GM21619 (cell line): ENCODE results near the gene FCHSD2.
"Not testable (repeated sequence)": the region's sequence is repeated elsewhere in the genome, so short reads cannot be mapped to it uniquely, and the experiment has no call there.

Experiments used
- ATAC-seq: cut with Tn5 transposase; IDR thresholded peaks from one replicate; pipeline ENCODE4 v1.9.1; 2021; ENCODE audit not compliant: unreplicated experiment

The FCHSD2 gene

GRCh38 chr11:72940417-72940816, 201.7 kb downstream of the FCHSD2 start:
- ATAC-seq: no peak

- ATAC-seq: no peak
These were observed 203.1 kb downstream of the FCHSD2 start for GRCh38 chr11:72939031-72939430.

GRCh38 chr11:72937439-72937838, 204.7 kb downstream of the FCHSD2 start:
- no peak for ATAC-seq

GRCh38 chr11:72935700-72936099, 206.4 kb downstream of the FCHSD2 start:
- ATAC-seq: no peak

GRCh38 chr11:72932132-72932570, 210.0 kb downstream of the FCHSD2 start:
- ATAC-seq: no peak

GRCh38 chr11:72930008-72930407, 212.1 kb downstream of the FCHSD2 start:
- ATAC-seq: no peak

DNA sequence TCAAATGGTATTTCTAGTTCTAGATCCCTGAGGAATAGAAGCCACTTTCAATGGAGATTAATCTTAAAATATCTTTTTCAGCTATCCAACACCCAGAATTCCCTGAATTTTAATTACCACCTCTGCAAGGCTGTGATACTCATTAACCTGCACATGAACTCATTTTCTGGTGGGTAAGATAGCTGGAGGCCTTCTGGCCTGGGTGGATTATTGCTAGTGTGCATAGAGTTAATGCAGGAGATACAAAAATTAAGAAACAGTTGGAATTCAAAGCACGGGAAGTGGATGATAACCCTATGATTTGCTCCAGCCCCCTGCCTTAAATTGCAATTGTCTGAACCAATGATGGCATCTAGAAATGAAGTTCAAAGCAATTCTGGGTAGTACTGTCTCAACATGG, 212.9 kb downstream of the FCHSD2 start:
- ATAC-seq: no peak

DNA sequence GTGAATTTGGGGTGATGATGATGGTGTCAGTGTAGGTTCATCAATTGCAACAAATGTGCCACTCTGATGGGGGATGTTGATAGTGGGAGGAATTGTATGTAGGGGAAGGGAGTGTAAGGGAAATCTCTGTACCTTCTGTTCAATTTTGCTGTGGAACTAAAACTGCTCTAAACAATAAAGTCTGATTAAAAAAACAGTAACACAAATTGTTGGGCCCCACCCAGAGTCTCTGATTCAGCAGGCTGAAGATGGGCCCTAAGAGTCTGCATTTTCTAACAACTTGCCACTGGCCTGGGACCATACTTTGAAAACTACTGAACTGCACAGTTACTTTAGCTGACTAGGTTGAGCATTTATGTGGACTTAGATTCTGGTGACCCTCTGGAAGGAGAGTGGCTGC, 214.7 kb downstream of the FCHSD2 start:
- no peak for ATAC-seq

GRCh38 chr11:72926076-72926475, 216.0 kb downstream of the FCHSD2 start:
- no peak for ATAC-seq

- no peak for ATAC-seq
These were observed 216.5 kb downstream of the FCHSD2 start for GRCh38 chr11:72925656-72926055.

GRCh38 chr11:72924568-72925190, 217.4 kb downstream of the FCHSD2 start:
- no peak for ATAC-seq

DNA sequence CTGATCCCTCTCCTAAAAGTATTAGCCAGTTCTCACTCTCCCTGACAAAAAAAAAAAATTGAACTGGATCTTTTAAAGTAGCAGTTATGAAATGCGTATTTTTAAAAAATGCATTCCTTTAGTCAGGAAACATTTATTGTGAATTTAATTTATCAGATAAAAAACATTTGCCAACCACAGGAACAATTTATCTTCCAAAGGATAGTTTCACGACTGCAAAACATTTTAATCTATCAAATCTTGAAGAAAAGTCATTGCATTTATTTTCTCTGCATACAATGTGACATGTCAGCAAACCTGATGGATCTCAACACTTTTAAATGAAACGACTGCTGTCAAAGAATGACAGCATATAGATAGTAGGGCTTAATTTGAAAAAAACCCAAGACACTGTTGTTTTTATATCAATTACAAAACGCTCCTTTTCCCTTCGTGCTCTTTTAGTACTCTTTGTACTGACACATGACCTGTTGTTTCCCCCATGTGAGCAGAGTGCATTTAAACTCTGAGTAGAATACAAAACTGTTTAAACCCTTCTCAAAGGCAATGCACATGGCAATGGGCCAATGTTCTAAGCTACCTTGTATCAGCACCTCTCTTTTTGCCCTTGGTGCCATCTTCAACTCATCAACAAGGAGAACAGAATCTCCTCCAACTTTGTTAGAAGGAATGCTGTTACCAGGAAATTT, 220.9 kb downstream of the FCHSD2 start:
- no peak for ATAC-seq

DNA sequence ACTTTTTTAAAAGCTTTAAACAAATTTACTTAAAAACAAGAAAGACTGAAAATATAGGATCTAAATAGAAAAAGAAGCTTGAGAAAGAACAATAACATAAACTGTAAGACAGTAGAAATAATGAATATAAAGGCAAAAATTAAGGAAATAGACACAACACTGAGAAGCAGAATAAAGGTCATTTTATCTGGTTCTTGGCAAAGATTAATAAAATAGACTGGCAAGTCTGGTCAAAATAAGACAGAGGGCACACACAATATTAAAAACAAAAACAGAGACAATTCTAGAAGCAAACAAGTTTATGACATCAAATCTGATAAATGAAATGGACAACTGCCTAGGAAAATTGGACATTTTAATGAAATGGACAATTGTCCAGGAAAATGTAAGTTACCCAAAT, 222.1 kb downstream of the FCHSD2 start:
- ATAC-seq: no peak

DNA sequence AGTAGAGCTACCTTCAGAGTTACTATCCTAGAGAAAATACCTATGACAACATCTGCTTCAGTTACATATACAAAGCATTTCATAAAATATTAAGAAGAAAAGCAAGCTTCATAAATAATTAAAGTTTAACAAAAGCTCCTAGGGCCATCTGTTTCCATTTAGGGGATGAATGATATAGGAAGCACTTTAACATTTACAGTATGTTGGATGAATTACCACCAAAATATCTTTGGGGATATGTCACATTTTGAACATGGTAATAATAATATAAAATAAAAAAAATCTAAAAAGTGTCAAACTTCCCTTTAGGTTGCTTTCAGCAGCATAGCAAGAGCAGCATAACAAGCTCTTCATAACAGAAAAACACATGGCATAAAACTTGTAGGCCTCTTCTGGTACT, 223.3 kb downstream of the FCHSD2 start:
- ATAC-seq: no peak

GRCh38 chr11:72912253-72912652, 229.9 kb downstream of the FCHSD2 start:
- no peak for ATAC-seq

DNA sequence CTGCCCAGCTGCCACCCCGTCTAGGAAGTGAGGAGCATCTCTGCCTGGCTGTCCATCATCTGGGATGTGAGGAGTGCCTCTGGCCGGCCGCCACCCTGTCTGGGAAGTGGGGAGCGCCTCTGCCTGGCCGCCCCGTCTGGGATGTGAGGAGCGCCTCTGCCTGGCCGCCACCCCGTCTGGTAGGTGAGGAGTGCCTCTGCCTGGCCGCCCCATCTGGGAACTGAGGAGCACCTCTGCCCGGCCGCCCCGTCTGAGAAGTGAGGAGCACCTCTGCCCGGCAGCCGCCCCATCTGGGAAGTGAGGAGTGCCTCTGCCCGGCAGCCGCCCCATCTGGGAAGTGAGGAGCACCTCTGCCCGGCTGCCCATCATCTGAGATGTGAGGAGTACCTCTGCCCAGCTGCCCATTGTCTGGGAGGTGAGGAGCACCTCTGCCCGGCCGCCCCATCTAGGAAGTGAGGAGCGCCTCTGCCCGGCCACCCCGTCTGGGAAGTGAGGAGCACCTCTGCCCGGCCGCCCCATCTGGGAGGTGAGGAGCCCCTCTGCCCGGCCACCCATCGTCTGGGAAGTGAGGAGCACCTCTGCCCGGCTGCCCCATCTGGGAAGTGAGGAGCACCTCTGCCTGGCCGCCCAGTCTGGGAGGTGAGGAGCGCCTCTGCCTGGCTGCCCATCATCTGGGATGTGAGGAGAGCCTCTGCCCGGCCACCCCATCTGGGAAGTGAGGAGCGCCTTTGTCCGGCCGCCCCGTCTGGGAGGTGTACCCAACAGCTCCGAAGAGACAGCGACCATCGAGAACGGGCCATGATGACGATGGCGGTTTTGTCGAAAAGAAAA, 232.3 kb downstream of the FCHSD2 start:
- not testable (repeated sequence) for ATAC-seq

- ATAC-seq: no peak
These were observed 234.0 kb downstream of the FCHSD2 start for GRCh38 chr11:72908032-72908676.

GRCh38 chr11:72904016-72904415, 238.1 kb downstream of the FCHSD2 start:
- no peak for ATAC-seq

GRCh38 chr11:72901374-72901773, 240.7 kb downstream of the FCHSD2 start:
- no peak for ATAC-seq

GRCh38 chr11:72900013-72900412, 242.1 kb downstream of the FCHSD2 start:
- no peak for ATAC-seq

DNA sequence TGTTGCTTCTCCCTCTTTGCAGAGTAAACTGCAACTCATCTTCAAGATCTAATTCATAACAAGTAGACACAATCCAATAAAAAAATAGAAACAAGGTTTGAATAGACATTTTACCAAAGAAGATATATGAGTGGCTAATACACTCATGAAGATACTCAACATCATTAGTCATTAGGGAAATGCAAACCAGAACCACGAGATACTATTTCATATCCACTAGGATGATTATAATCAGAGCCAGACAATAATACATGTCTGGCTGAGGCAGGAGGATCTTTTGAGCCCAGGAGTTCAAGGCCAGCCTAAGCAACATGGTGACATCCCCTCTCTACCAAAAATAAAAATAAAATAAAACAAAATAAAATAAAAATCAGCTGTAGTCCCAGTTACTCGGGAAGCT, 242.9 kb downstream of the FCHSD2 start:
- no peak for ATAC-seq
